Epithelial cell of esophagus (primary cell): Measurements from ENCODE around the gene CCDC169.
A peak's percentile ranks its signal among the peaks of the same experiment; 100 is the strongest.
"Not testable (repeated sequence)": the region's sequence is repeated elsewhere in the genome, so short reads cannot be mapped to it uniquely, and the experiment has no call there.

Source experiments
- DNase-seq: peaks from one replicate; pipeline ENCODE4 v3.0.0; 2010; ENCODE audit warnings: low read depth
- H3K4me3 ChIP-seq: 2 replicates; pipeline ENCODE4 v1.5.1; 2011; ENCODE audit warnings: mild to moderate bottlenecking, low read length, control low read depth
- CTCF ChIP-seq: IDR thresholded peaks from 2 replicates; pipeline ENCODE4 v1.5.1; 2011; ENCODE audit warnings: low read depth, mild to moderate bottlenecking, low read length, control low read depth, inconsistent platforms; ENCODE audit not compliant: insufficient read depth; ENCODE audit errors: missing control alignments

Gene CCDC169

DNA sequence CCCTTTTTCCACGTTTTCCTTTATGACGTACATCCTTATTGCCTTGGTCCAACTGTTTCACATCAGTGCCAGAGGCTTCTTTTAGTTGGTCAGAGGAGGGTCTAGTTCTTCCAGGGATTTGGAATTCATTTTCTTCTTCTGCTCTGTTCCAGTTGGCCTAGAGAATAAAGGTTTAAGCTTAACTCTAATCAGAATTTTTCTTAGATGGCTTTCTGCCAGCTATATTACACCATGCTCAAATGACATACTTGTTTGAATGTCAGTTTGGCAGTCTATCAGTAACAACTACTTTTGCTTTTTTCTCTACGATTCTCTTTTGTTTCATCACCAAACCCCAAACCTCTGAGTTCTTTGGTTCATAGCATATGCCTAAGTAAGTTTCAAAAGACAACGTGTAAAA, 31.7 kb upstream of the CCDC169 start:
- no peak overlapping the region for H3K4me3 ChIP-seq
- DNase-seq = peak; percentile 4

DNA sequence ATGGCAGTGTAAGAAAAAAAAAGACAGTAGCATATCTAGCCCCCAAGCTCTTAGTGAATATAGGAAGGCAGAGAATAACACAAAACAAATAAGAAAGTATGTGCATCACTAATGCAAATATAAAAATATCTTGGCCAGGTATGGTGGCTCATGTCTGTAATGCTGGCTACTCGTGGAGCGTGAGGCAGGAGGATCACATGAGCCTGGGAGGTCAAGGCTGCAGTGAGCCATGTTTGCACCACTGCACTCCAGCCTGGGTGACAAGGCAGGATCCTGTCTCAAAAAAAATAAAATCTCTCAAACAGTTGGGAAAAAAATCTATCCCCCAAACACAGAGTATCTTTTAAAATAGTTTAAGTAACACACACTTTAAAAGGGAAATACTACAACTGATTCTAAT, 31.2 kb upstream of the CCDC169 start:
- no peak overlapping the region for H3K4me3 ChIP-seq
- TF ChIP-seq CTCF = no peak
- no peak for DNase-seq

More for the DNA sequence above, 31.7 kb upstream of the CCDC169 start:
- no peak for TF ChIP-seq CTCF

GRCh38 chr13:36325912-36326311, 28.3 kb upstream of the CCDC169 start:
- DNase-seq = no peak
- TF ChIP-seq CTCF = no peak
- H3K4me3 ChIP-seq = no peak overlapping the region

DNA sequence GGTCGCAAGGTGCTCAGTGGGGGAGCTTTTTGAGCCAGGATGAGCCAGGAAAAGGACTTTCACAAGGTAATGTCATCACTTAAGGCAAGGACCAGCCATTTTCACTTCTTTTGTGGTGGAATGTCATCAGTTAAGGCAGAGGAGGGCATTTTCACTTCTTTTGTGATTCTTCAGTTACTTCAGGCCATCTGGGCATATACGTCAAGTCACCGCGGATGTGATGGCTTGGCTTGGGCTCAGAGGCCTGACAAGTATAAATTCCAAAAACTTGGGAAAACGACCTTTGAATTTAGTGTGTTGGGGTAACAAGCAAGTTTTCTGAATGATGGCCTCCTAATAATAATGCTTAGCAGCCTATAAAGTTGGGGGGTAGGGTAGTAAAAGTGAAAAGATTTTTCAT, 27.3 kb upstream of the CCDC169 start:
- H3K4me3 ChIP-seq, DNase-seq: not testable (repeated sequence)

DNA sequence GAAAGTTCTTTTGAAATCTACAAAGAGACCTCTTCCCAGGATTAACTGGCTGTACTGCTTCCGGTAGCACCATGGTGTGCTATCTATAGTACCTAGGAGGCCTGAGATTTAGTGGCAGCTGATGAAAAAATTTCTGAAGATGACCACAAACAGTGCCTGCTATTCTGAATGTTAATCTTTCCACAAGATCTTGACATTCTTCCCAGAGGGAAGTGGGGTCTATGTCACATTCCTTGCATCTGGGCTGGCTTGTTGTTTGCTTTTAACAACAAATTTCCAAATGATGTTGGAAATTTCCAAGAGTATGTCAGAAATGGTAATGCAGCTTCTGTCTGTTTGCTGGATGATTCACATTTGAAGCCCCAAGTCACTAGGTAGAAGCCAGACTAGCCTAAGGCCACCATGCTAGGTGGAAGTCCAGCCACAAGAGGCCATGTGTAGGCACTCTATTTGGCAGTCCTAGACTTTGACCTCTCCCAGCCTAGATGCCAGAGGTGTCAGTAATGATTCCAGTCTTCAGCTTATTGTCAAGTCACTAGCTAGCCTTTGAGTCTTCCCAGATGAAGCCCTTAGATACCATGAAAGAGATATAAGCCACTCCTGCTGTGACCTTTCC, 26.4 kb upstream of the CCDC169 start:
- TF ChIP-seq CTCF = no peak
- no peak for DNase-seq
- H3K4me3 ChIP-seq = no peak overlapping the region

- no peak for DNase-seq
- H3K4me3 ChIP-seq = no peak overlapping the region
- TF ChIP-seq CTCF = no peak
Measured at GRCh38 chr13:36323408-36323807, 25.8 kb upstream of the CCDC169 start.

GRCh38 chr13:36319793-36320192, 22.2 kb upstream of the CCDC169 start:
- not testable (repeated sequence) for H3K4me3 ChIP-seq, DNase-seq

GRCh38 chr13:36313047-36313969, 15.7 kb upstream of the CCDC169 start:
- DNase-seq = peak; percentile 63
- no peak overlapping the region for H3K4me3 ChIP-seq
- no peak for TF ChIP-seq CTCF
